ENCODE measurements around the gene SRPK3.

Gene SRPK3, protein sequence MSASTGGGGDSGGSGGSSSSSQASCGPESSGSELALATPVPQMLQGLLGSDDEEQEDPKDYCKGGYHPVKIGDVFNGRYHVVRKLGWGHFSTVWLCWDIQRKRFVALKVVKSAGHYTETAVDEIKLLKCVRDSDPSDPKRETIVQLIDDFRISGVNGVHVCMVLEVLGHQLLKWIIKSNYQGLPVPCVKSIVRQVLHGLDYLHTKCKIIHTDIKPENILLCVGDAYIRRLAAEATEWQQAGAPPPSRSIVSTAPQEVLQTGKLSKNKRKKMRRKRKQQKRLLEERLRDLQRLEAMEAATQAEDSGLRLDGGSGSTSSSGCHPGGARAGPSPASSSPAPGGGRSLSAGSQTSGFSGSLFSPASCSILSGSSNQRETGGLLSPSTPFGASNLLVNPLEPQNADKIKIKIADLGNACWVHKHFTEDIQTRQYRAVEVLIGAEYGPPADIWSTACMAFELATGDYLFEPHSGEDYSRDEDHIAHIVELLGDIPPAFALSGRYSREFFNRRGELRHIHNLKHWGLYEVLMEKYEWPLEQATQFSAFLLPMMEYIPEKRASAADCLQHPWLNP

DNA sequence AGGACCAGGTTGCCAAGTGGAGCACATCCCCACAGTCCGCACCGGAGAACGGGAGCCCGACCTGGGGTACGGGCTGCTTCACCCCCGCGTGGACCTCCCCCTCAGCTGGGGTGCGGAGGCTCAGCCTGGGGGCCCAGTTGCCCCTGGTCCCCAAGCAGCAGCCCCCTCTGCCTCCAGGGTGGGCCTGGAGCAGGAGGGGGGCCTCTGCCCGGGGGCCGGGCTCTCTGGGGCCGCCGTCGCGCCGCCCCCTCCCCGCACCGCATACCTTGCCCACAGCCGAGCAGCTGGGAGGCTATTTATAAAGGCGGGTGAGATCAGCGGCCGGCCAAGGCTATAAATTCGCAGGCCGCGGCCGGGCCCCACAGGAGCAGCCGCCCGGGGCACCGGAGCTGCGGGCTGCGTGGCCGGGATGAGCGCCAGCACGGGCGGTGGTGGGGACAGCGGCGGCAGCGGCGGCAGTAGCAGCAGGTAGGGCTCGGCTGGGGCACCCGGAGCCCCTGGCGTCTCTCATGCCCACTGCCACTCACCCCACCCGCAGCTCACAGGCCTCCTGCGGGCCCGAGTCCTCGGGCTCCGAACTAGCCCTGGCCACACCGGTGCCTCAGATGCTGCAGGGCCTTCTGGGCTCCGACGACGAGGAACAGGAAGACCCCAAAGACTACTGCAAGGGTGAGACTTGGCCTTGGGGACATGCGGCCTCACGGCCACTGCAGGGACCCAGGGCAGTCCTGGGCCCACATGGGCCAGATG, at the start of gene SRPK3:
TSS of gene SRPK3 (plus strand) at position 364 of the 750 bp plus-strand sequence. CDS start at position 410, 46 bp downstream.
- peaks cover 4% of the 10 kb centered on the region for H3K4me1 ChIP-seq
- H3K36me3 ChIP-seq (replicated peaks): peaks cover 8% of the 10 kb centered on the region
- H3K27me3 ChIP-seq (ENCODE audit: low read depth): no peaks in the 10 kb centered on the region
- no peak within 1 kb of the TSS for H3K4me3 ChIP-seq
- H3K9me3 ChIP-seq: no peaks in the 10 kb centered on the region
- in situ Hi-C loops (cut with MboI; ENCODE audit: low sequenced_read_pairs): no loop called here
- no peak for DNase-seq (ENCODE audit: low spot score in 2 of 2)

DNA sequence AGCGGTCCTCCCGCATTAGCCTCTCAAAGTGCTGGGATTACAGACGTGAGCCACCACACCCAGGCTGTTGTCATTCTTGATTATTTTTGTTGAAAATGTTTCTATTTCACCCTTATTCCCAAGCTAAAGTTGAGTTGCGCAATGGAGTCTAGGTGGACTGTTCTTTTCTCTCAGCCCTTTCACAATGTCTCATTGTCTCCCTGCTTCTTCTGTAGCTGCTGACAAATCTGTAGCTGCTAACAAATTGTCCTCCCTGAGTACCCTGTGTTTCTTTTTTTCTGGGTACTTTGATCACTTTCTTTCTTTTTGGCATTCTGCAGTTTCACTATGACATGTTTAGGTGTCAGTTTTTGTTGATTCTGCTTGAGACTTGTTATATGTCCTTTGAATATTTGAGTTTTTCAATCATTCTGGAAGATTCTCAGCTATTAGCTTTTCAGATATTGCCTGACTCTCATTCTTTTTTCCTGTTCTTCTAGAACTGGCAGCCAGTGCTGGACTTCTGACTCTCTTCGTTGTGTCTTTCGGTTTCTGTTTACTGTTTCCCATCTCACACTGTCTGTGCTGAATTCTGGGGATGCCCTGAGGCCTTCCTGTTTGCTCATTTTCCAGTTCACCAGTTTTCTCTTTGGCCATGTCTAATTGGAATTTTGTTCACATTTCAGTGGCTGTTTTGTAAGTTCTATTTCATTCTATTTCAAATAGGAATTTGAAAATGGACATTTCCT, 49.6 kb upstream of the SRPK3 start:
- H3K9me3 ChIP-seq: no peaks in the 10 kb centered on the region

DNA sequence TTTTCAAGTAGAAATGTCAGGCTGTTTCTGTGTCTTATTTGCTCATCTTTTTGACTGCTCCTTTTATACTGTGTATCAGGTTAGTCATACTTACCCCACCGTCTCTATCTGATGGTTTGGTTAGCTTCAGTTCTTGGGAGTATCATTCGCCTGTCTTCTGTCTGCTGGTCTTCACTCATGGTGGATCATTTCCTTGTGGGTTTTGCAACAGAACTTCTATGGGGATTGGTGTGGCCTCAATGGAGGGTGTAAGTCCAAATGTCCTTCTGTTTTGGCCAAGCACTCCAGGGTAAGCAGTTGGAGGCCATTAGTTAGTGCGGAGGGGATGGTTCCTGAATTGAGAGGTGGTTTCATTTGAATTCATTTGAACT, 49.0 kb upstream of the SRPK3 start:
- peaks cover 4% of the 10 kb centered on the region for H3K4me1 ChIP-seq
- no peak for DNase-seq (ENCODE audit: low spot score in 2 of 2)
- H3K4me3 ChIP-seq: no peak overlapping the region
- in situ Hi-C loops (cut with MboI; ENCODE audit: low sequenced_read_pairs): no loop called here
- no peaks in the 10 kb centered on the region for H3K36me3 ChIP-seq (replicated peaks)
- no peaks in the 10 kb centered on the region for H3K27me3 ChIP-seq (ENCODE audit: low read depth)
- no peaks in the 10 kb centered on the region for H3K9me3 ChIP-seq

More for the DNA sequence above, 49.6 kb upstream of the SRPK3 start:
- no peak overlapping the region for H3K4me3 ChIP-seq
- in situ Hi-C loops (cut with MboI; ENCODE audit: low sequenced_read_pairs): no loop called here
- no peak for DNase-seq (ENCODE audit: low spot score in 2 of 2)
- no peaks in the 10 kb centered on the region for H3K27me3 ChIP-seq (ENCODE audit: low read depth)
- no peaks in the 10 kb centered on the region for H3K36me3 ChIP-seq (replicated peaks)
- peaks cover 10% of the 10 kb centered on the region for H3K4me1 ChIP-seq

DNA sequence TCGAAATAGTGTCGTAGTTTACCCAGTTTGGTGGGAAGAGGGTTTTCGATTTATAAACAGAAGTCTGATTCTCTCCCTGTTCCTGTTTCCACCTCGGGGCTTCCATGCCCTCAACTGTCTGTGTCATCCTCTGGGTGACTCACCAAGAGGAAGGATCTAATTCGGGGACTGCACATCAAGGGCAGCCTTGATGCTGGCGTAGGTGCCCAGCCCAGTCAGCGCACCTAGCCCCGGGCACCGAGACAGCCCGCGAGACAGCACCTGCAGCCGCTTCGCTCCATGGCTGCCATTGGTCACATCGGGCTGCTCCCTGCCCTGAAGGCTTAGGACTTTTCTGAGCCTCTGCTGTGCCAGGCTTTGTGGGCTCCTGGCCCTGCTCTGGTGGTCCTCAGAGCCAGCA, 48.4 kb upstream of the SRPK3 start:
- no peak overlapping the region for H3K4me3 ChIP-seq
- DNase-seq (ENCODE audit: low spot score in 2 of 2): no peak
- no peaks in the 10 kb centered on the region; the same call in 1 of the 2 replicates for H3K4me1 ChIP-seq
- no peaks in the 10 kb centered on the region for H3K9me3 ChIP-seq
- no peaks in the 10 kb centered on the region for H3K27me3 ChIP-seq (ENCODE audit: low read depth)
- H3K36me3 ChIP-seq (replicated peaks): no peaks in the 10 kb centered on the region
- in situ Hi-C loops (cut with MboI; ENCODE audit: low sequenced_read_pairs): no loop called here

DNA sequence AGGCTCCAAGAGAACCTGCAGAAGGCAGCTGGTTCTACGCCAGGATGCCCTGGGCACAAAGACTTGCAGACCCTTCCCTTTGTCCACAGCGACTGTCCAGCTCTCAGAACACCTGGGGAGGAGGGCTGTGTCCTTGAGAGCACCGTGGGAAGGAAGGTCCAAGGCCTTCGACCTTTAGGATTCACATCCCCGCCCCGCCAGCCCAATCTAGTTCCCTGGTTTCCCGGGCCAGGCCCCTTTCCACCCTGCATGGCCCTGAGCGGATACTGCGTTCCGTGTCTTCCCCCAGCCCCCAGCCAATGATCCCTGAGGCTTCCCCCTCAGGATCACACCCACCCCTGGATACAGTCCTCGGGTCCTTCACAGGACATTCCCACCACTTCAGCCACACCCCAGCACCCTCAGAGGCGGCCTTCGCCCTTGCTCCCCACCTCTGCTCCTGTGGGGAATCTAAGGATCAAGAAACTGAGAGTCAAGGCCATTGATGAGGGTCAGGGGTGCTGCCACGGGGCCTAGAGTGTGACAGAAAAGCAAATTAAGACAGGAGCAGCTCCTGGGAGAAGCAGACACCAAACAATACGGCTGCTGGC, 47.1 kb upstream of the SRPK3 start:
- Histone ChIP-seq H3K27me3 (ENCODE audit: low read depth) (no peaks in the 10 kb centered on the region), H3K36me3 (replicated peaks) (no peaks in the 10 kb centered on the region), H3K4me1 (no peaks in the 10 kb centered on the region), H3K9me3 (no peaks in the 10 kb centered on the region), H3K4me3 (no peak overlapping the region)
- DNase-seq (ENCODE audit: low spot score in 2 of 2): no peak
- in situ Hi-C loops (cut with MboI; ENCODE audit: low sequenced_read_pairs): no loop called here

DNA sequence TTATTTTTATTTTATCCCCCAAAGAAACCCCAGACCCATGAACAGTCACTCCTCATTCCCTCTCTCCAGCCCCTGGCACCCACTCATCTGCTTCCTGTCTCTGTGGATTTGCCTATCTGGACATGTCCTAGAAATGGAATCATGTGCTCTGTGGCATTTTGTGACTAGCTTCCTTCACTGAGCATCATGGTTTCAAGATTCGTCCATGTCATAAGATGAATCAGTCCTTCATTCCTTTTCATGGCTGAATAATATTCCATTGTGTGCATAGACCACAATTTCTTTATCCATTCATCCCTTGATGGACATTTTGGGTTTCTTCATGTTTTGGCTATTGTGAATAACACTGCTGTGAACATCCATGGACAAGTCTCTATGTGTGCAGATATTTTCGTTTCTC, 46.0 kb upstream of the SRPK3 start:
- no peaks in the 10 kb centered on the region for H3K4me1 ChIP-seq
- in situ Hi-C loops (cut with MboI; ENCODE audit: low sequenced_read_pairs): no loop called here
- H3K4me3 ChIP-seq: no peak overlapping the region
- H3K9me3 ChIP-seq: no peaks in the 10 kb centered on the region
- H3K36me3 ChIP-seq (replicated peaks): no peaks in the 10 kb centered on the region
- no peaks in the 10 kb centered on the region for H3K27me3 ChIP-seq (ENCODE audit: low read depth)
- DNase-seq (ENCODE audit: low spot score in 2 of 2): no peak

DNA sequence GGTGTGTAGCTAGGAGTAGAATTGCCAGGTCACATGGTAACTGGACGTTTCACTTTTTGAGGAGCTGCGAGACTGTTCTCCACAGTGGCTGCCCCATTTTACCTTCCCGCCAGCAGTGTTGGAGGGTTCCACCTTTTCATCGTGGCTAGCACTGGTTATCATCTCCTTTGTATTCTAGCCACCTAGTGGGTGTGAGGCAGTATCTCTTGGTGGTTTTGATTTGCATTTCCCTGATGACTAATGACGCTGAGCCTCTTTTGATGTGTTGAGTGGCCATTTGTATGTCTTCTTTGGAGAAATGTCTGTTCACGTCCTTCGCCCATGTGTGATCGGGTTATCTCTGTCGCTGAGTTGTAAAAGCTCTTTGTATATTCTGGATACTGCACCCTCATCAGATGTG, 45.6 kb upstream of the SRPK3 start:
- no peak overlapping the region for H3K4me3 ChIP-seq
- H3K4me1 ChIP-seq: no peaks in the 10 kb centered on the region
- in situ Hi-C loops (cut with MboI; ENCODE audit: low sequenced_read_pairs): no loop called here
- H3K36me3 ChIP-seq (replicated peaks): no peaks in the 10 kb centered on the region
- no peak for DNase-seq (ENCODE audit: low spot score in 2 of 2)
- H3K9me3 ChIP-seq: no peaks in the 10 kb centered on the region
- no peaks in the 10 kb centered on the region for H3K27me3 ChIP-seq (ENCODE audit: low read depth)

DNA sequence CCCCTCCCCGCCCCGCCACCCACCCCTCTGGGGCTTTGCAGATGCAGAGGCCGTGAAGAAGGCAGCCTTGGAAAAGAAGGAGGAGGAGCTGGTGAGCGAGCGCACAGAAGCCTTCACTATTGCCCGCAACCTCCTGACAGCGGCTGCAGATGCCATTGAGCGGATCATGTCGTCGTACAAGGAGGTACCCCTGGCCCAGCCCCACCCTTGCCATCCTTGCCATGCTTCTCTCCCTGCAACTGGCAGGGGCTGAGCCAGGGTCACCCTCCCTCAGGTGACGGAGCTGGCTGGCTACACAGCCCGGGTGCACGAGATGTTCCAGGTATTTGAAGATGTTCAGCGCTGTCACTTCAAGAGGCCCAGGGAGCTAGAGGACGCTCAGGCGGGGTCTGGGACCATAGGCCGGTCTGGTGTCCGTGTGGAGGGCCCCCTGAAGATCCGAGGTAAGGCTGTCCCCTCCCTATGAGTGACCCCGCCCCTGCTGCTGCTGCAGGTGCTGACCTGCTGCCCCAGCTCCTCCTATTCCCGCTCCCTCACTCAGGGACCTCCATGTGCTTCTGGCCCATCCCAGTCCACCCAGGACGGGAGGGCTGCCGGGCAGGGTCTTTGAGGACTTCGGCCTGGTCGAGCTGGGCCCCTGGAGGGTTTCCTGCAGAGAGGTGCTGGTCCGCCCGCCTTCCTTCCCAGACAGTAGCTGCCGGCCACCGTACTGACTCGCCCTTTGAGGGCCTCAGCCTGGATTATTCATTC, 44.6 kb upstream of the SRPK3 start:
- in situ Hi-C loops (cut with MboI; ENCODE audit: low sequenced_read_pairs): no loop called here

DNA sequence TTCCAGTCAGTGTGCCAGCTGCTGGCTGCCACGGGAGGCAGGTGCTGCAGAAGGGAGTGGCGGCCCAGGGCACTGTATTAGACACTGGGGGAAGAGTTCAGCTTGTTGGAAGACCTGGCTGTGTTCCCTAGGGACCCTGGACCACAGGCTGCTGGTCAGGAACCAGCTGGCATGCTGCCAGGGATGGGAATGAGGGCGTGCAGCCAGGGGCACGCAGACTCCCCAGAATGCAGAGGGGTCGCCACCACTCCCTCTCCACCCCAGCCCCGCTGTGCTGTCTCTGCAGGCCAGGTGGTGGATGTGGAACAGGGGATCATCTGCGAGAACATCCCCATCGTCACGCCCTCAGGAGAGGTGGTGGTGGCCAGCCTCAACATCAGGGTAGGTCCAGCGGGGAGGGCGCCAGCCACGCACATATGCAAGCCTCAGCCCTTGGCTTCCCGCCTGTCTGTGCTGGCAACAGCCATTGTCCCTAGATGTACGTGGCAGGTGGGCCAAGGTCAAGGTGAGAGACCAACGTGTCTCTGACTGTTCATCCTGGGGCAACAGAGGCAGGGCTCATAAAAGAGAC, 43.9 kb upstream of the SRPK3 start:
- no peak for DNase-seq (ENCODE audit: low spot score in 2 of 2)
- in situ Hi-C loops (cut with MboI; ENCODE audit: low sequenced_read_pairs): no loop called here
- Histone ChIP-seq H3K36me3 (replicated peaks) (no peaks in the 10 kb centered on the region), H3K4me3 (no peak overlapping the region), H3K4me1 (no peaks in the 10 kb centered on the region), H3K27me3 (ENCODE audit: low read depth) (no peaks in the 10 kb centered on the region), H3K9me3 (no peaks in the 10 kb centered on the region)

More for the DNA sequence above, 44.6 kb upstream of the SRPK3 start:
- no peaks in the 10 kb centered on the region for H3K4me1 ChIP-seq
- no peaks in the 10 kb centered on the region for H3K9me3 ChIP-seq
- no peak for DNase-seq (ENCODE audit: low spot score in 2 of 2)
- H3K27me3 ChIP-seq (ENCODE audit: low read depth): no peaks in the 10 kb centered on the region
- no peak overlapping the region for H3K4me3 ChIP-seq
- no peaks in the 10 kb centered on the region for H3K36me3 ChIP-seq (replicated peaks)

DNA sequence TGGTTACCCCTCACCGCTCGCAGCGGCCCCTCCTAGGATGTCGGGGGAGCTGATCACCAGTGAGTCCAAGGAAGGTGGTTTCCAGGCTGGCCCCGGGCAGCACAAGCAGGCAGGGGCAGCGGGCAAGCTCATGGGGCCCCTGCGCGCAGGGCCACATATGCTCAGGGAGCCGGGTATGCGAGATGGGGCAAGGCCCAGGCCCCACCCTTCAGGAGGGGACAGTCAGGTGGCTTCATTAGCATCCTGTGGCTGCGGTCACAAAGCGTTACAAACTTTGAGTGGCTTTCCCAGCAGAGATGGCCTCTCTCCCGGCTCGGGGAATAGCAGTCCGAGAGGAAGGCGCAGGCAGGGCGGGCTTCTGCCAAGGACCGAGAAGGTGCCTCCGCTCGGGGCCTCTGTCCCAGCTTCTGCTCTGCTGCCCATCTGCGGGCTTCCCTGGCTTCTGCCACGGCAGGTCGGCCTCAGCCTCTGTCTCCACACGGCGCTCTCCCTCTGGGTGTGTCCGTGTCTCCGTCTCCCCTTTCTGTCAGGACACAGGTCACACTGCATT, 42.7 kb upstream of the SRPK3 start:
- H3K36me3 ChIP-seq (replicated peaks): no peaks in the 10 kb centered on the region
- in situ Hi-C loops (cut with MboI; ENCODE audit: low sequenced_read_pairs): no loop called here
- no peaks in the 10 kb centered on the region for H3K27me3 ChIP-seq (ENCODE audit: low read depth)
- H3K9me3 ChIP-seq: no peaks in the 10 kb centered on the region
- no peak for DNase-seq (ENCODE audit: low spot score in 2 of 2)
- H3K4me1 ChIP-seq: no peaks in the 10 kb centered on the region
- no peak overlapping the region for H3K4me3 ChIP-seq

DNA sequence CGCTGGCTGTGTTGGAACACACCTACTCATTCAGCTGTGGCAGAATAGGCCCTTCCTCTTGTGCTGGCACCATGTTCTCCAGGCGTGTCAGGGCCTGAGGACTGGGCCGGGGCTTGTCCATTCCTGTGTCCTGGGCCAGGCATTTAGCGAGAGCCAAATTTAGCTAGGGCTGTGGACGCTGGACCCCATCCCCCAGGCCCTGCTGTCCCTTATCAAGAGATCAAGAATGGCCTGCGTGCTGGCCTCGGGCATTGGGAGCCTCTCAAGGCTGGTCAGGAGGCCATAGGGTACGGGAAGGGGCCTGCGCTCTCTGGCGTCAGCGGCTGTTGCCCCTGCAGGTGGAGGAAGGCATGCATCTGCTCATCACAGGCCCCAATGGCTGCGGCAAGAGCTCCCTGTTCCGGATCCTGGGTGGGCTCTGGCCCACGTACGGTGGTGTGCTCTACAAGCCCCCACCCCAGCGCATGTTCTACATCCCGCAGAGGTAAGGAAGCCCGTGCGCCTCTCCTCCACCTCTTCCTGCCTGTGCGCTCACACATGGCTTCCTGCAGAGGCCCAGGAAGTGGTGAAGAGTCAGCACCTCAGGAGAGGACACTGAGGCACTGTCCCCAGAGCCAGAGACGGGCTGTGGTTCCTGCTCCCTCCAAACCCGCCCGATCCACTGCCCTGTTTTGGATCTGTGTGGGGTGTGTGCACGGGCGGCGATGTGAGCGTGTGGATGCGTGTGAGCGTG, 40.9 kb upstream of the SRPK3 start:
- H3K4me1 ChIP-seq: no peaks in the 10 kb centered on the region
- H3K4me3 ChIP-seq: no peak overlapping the region
- no peaks in the 10 kb centered on the region for H3K9me3 ChIP-seq
- DNase-seq (ENCODE audit: low spot score in 2 of 2): no peak
- in situ Hi-C loops (cut with MboI; ENCODE audit: low sequenced_read_pairs): no loop called here
- H3K27me3 ChIP-seq (ENCODE audit: low read depth): no peaks in the 10 kb centered on the region
- H3K36me3 ChIP-seq (replicated peaks): no peaks in the 10 kb centered on the region

DNA sequence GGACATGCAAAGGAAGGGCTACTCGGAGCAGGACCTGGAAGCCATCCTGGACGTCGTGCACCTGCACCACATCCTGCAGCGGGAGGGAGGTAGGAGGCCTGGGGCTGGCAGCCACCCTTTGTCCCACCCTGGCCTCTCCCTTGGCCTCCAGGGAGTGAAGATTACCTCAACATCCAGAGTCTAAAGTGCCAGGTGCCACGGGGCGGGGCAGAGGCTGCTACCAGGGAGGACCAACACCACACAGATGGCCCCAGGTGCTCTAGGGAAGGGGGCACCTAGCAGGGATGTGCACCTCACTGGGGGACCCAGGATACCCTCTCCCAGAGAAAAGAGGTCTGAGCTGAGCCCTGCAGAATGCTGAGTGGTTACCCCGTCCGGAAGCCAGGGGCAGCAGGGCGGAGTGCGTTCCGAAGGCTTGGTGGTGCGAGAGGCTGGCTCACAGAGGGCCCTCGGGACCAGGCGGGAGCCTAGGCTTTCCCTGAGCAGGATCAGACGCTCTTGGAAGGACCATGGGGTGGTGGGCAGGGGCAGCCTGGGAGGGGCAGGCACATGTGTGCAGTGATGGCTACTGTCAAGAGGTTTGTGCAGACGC, 40.1 kb upstream of the SRPK3 start:
- no peak for DNase-seq (ENCODE audit: low spot score in 2 of 2)
- Histone ChIP-seq H3K4me3 (no peak overlapping the region), H3K4me1 (no peaks in the 10 kb centered on the region), H3K27me3 (ENCODE audit: low read depth) (no peaks in the 10 kb centered on the region), H3K36me3 (replicated peaks) (no peaks in the 10 kb centered on the region), H3K9me3 (no peaks in the 10 kb centered on the region)
- in situ Hi-C loops (cut with MboI; ENCODE audit: low sequenced_read_pairs): no loop called here

Measured in HAP-1 (cell line).